GM18502 (cell line): ENCODE results near the gene GGCT.

Experiments used
- ATAC-seq: cut with Tn5 transposase; IDR thresholded peaks from one replicate; pipeline ENCODE4 v1.9.1; 2021; ENCODE audit warnings: mild to moderate bottlenecking; ENCODE audit not compliant: unreplicated experiment, poor library complexity

The GGCT gene

DNA sequence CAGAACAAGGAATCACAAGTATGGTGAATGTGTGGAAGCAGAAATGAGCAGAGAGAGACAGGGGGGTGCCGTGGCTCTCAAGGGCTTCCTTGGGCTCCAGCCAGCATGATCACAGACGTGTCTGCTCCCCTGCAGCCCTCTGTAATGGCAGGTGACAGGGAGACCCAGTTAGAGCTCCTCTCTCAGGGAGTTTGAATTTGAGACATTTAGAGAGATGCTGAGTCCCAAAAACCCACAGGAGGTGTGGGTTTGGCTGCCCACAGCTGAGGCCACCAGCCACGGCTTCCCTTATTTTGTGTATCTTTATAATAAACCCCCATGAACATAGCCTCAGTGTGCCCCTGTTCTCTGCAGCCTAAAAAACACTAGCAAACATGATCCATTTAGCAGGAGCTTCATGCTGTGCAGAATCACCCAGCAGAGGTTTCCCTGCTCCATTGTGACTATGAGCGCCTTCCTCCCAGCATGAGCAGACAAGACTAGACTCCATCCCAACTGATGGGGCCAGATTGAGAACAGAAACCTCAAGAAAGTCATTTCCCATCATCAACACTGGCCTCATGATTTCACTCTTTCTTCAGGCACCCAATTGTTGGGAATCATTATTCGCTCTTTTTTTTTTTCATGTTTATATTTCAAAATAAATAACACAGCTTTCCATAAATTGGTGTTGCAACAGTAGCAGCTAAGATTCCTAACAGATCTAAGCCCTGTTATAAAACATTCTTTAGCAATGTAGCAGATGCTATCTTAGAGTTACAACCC lies 39.4 kb downstream of the GGCT start:
- ATAC-seq, result no peak

GRCh38 chr7:30464231-30464671 lies 40.4 kb downstream of the GGCT start:
- ATAC-seq, result peak; percentile 68

GRCh38 chr7:30463405-30464145 lies 41.1 kb downstream of the GGCT start:
- peak; percentile 66 for ATAC-seq

DNA sequence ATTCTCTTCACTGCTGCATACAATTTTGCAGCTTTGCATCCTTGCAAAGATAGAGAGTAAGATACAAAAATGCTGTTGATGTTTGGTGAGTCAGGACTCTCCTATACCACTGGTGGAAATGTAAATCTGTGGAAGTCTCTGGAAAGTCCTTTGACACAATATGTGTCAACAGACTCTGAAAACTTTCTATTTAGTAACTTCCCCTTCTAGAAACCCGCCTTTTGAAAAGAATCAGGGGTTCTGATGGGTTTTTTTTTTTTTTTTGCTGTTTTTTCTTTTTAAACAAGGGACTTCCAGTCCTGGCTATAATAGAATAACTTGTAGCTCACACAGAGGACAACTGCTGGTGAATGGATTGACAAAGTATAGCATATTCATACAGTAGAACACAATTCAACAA lies 42.5 kb downstream of the GGCT start:
- ATAC-seq, result no peak

DNA sequence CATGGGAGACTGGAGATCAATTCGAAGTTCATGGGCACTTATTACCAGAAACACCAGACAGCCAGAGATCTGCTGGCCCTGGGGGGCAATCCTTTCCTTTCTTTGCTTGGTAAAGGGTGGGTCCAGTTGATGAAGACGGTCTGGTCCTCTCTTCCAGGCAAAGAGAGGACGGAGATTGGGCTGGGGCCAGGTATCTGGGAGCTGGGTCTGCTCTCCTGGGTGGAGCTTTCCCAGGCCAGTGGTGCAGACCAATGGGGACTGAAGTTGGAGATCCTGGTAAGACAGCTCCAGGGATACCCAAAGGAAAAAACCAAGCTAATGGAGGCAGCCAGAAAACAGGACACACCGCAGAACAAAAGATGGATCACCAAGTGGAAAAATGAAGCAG lies 44.4 kb downstream of the GGCT start:
- no peak for ATAC-seq

DNA sequence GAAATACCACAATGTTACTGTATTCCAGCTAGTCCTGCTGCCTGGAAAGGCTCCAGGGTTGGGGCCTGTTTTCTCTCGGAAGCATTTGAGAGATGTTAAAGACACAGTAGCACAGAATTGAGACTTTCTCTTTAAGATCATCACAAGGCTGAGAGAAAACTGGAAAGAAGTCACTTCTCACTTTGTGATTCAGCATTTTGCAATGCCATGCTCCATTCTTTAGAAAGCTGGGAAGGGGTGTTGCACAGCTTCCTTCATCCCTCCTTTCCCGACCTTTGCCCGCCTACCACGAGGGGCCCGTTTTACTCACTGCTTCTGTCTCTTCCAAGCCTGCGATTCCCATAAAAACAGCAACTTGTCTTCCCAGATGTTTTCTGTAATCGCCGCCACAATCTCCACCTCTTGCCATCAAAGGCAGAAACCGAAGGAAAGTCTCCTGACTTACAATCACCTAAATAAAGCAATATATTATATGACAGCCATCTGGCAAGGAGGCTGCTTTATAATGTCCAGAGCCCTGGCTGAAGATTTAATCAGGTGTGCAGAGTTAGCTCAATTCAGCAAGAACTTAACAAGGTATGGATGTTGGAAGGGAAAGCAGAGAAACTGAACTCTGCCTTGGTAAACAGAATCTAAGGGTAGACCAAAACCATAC lies 44.9 kb downstream of the GGCT start:
- no peak for ATAC-seq

GRCh38 chr7:30458311-30458710 lies 46.3 kb downstream of the GGCT start:
- ATAC-seq, result no peak

DNA sequence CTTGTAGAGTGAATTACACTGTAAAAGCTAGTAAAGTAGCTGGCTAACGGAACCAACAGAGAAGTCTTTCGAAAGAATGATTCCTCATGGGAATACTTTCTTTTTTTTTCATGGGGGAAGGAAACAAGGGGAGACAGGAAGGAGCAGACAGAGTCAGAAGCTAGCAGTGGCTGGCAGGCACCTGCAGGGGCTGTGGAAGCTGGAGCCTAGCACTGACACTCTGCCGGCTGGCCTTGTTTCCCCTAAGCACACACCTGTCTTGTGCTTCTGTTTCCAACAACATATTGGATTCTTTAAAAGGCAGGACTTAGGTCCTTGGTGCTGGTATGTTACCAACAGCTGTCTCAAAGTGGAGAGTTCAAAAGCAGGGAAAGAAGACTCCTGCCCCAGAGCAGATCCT lies 50.7 kb downstream of the GGCT start:
- ATAC-seq, result no peak

DNA sequence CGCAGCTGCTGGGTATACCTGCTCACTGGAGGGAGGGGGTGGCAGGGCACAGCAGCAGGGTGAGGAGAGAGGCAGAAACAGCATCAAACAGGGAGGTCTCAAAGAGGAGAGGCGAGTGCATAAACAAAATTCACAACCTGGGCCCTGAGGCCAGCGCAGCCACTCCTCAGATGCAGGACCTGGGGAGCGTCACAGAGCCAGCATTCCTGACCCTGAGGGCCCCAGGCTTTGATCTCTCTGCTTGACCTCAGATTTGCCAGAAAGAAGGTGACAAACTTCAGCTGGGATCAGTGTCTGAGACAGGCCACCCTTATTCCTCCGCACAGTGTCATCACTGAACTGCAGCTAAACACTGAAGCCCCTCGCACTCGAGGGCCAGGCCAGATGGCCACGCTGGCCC lies 51.6 kb downstream of the GGCT start:
- no peak for ATAC-seq

- no peak for ATAC-seq
Observed at GRCh38 chr7:30452280-30452930, 52.2 kb downstream of the GGCT start.

GRCh38 chr7:30451539-30452279 lies 52.9 kb downstream of the GGCT start:
- no peak for ATAC-seq

- no peak for ATAC-seq
Observed at GRCh38 chr7:30450983-30451497, 53.6 kb downstream of the GGCT start.

- no peak for ATAC-seq
Observed at GRCh38 chr7:30450240-30450982, 54.2 kb downstream of the GGCT start.

DNA sequence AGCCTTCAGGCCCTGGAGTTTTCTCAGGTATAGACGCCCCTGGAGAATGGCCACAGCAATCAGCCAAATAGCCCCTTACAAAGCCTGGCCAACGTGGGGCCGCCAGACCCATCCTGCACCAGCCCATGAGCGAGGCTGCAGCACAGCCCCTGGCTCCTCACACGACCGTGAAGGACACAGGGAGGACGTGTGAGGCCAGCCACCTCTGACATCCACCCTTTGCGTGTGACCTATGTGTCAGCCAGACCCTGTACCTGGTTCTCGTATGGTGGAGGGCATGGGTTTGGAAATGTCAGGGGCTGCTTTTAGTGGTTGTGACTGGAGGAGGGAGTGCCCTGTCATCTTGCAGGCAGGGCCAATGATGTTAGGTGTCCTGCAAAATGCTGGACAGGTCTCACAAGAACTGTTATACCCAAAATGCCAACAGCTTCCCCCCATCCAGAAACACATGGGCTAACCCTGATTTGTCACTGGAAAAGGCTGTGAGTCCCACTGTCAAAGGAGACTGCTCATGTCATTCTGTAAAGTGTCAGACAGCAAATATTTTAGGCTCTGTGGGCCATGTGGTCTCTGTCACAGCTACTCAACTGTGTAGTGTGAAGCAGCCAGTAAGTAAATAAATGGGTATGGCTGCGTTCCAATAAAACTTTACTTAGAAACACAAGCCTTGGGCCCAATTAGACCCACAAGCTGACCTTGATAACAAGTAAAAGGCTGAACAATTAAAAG lies 56.0 kb downstream of the GGCT start:
- ATAC-seq, result no peak

GRCh38 chr7:30447466-30447865 lies 57.2 kb downstream of the GGCT start:
- no peak for ATAC-seq
